Erythroblast (primary cell): ENCODE results near the gene DYNLT2.
"Not testable (repeated sequence)": the region's sequence is repeated elsewhere in the genome, so short reads cannot be mapped to it uniquely, and the experiment has no call there.

ENCODE experiments used
- DNase-seq, 2 experiments: peaks; one replicate each; lab custom pipeline; 2025; lab: John Stamatoyannopoulos, UW
- GATA1 ChIP-seq: IDR thresholded peaks from 2 replicates; pipeline ENCODE4 v1.6.1; 2011; ENCODE audit warnings: low read depth, mild to moderate bottlenecking, control low read depth, low read length, moderate library complexity
- POLR2A ChIP-seq: IDR thresholded peaks from 2 replicates; pipeline ENCODE4 v1.6.1; 2011; ENCODE audit warnings: mild to moderate bottlenecking, low read length

Gene DYNLT2

DNA sequence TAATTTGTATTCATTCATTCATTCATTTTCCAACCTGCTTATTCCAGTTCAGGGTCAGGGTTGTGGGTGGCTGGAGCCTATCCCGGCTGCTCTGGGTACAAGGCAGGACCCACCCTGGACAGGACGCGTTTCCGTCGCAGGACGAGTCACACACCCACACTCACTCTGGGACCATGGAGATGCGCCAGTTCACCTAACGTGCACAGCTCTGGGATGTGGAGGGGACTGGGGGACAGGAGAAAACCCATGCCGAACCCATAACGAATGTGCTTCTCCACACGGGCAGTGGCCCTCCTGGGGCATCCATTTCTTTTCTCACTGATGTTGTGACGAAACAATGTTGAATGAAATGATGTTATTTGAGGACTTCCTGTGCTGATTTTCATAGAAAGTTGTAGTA is 26.5 kb upstream of the DYNLT2 start:
- DNase-seq, result no peak
- TF ChIP-seq GATA1 (no peak), POLR2A (no peak)

DNA sequence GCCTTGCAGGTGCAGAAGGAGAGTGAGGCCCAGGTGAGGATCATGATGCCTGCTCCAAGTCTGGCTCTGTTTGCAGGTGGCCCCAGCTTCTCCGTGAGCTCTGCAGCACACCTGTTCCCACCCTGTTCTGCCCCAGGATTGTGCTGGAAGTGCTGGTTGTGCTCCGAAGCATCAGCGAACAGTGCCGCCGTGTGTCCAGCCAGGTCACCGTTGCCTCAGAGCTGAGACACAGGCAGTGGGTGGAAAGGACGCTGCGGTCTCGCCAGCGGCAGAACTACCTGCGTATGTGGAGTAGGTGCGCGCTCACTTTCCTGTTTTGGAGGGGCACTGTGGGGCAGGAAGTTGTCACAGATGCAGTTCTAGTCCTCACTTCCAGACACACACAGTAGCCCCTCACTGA is 25.0 kb upstream of the DYNLT2 start:
- TF ChIP-seq POLR2A, result no peak
- no peak for TF ChIP-seq GATA1
- DNase-seq, result no peak

DNA sequence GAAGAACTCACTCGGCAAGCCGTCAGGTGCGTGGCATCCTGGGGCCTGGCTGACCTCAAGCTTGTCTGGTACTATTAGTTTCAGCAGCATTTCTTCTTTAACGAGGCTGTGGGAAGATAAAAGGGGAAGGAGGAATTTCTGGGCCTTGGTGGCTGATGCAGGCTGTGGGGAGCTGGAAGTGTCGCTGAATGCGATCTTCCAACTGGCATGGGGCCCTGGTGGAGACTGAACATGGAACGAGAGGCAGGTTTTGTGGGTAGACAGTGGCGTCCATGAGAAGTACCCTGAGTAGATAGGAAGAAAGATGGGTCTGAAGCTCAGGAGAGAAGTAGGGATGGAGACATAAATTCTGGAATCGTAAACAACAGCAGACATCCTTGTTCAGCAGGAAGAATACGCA is 23.9 kb upstream of the DYNLT2 start:
- no peak for DNase-seq
- TF ChIP-seq POLR2A (no peak), GATA1 (no peak)

DNA sequence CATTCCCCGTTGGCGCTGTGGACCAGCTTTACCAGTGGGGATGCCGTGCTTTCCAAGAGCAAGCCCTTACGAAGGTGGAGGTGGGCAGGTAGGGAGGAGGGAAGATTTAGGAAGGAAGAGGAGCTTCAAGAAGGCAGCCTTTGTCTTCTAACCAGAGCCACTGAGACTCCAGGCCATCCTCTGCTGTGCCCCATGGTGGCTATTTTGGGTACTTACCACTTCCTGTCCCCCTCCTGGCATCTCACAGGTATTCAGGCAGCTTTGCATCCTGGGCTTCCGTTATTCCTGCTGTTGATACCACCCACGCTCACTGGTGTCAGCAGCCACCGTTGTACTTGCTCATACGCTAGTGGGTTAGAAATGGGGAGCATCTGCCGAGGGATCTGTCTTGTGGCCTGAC is 23.0 kb upstream of the DYNLT2 start:
- DNase-seq, result no peak
- TF ChIP-seq GATA1 (no peak), POLR2A (no peak)

DNA sequence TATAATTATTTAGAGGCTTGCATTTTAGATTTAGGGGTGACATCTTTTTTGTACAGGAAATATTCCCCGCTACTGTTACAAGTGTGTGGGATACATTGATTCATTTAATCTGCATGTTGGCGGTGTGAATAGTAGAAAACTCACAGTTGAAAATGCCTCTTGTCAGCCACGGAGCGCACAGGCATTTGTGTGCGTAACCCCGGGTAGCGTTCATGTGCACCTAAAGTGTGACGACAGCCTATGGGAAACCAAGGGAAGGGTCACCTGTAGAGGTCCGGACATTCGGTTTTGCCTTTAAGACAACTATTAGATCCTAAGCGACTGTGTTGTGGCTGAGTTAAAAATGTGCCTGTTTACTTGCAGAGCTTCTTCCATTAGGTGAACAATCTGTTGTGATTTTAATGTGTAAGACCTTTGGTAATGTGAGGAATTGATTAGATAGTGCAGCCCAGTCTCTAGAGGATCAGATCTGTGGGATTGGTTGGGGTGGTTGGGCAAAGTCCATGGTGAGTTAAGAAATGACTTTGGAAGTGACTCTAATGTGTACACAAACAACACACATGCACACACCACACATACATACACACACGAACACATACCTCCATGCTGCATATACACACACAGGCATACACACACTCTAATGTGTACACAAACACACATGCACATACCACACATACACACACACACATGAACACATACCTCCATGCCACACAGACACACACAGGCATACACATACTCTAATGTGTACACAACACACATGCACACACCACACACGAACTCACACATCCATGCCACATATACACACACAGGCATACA is 15.8 kb upstream of the DYNLT2 start:
- TF ChIP-seq POLR2A (no peak), GATA1 (no peak)
- DNase-seq, result no peak

DNA sequence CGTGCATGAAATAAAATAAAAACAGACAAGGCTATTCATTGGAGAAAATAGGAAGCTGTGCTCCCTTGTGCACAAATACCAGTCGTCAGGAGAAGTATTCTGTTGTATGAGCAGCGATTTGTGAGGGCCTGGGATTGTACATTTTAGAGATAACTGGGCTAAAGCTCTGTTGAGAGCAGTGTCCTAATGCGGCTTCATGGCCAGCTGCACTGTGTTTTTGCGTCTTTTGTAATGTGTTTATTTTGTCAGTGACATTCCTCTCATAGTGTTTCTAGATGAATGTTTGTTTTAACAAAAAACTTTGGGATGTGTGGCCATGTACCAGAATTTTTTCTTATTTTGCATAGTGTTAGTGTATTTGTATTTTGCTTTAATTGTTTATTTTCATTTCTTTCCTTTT is 14.9 kb upstream of the DYNLT2 start:
- TF ChIP-seq GATA1 (no peak), POLR2A (no peak)
- no peak for DNase-seq

DNA sequence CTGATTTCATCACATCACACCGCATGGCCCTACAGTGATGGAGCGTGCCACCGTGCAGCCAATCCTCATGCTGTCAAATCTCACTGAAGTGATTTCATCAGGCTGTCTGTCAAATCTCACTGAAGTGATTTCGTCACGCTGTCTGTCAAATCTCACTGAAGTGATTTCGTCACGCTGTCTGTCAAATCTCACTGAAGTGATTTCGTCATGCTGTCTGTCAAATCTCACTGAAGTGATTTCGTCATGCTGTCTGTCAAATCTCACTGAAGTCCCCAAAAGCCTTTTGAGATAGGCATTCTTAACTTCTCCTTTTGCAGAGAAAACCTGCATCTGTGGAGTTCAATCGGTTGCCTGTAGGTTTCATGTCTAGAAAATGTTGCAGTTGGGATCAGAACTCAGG is 14.4 kb upstream of the DYNLT2 start:
- DNase-seq, result not testable (repeated sequence)

DNA sequence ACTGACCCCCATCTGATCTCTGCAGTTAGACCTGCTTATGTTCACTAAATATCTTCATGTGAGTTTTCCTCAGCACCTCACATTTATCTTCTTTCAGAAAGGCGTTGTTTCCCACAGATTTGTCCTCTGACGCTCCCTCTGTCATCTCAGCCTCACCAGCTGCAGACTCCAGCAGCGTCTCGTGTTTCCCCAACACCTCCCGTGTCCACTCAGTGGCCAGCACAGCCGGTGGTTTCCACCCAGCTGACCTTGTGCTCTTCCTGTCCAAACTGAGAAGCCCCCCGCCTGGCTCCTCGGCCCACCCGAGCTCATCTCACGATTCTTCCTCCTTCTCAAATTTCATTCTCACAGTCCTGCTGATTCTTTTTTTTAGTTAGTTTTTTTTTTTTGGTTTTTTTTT is 12.5 kb upstream of the DYNLT2 start:
- TF ChIP-seq GATA1, result no peak
- TF ChIP-seq POLR2A, result no peak
- no peak for DNase-seq

DNA sequence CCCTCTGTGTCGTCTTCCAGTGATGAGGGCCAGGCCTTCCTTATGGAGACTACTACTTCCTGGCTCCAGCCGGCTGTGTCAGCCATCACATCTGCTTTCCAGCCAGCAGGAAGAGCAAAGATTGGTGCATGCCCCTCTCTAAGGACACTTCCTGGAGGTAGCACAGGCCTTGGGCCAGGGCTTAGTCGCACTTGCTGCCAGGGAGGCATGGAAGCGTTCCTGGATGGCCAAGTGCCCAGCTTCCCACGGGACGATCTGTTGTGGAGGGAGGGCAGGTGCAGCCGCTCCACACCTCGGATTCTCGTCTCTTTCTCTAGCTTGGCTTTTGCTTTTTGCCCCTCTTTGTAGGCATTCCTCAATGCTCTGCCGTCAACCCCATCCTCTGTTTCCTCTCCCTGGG is 11.9 kb upstream of the DYNLT2 start:
- no peak for TF ChIP-seq GATA1
- no peak for TF ChIP-seq POLR2A
- DNase-seq, result no peak

DNA sequence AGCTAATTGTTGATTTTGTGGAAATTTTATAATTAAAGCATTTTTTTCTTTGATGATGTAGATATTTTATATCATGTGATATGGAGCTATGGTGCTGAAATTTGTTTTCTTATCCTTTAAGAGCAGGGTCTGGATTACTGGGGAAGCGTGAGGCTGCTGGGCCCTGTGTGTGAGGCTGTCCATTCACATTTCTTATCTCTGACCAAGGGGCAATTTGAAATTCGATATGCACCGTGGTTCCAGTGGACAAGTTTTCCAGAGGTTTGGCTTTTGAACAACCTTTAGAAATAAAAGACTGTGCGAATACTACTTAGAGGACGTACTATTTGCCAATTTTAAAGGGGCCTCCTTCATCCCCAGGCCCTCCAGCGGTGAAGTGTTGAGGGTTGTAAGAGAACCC is 3.8 kb upstream of the DYNLT2 start:
- TF ChIP-seq POLR2A (no peak), GATA1 (no peak)
- DNase-seq, result no peak

DNA sequence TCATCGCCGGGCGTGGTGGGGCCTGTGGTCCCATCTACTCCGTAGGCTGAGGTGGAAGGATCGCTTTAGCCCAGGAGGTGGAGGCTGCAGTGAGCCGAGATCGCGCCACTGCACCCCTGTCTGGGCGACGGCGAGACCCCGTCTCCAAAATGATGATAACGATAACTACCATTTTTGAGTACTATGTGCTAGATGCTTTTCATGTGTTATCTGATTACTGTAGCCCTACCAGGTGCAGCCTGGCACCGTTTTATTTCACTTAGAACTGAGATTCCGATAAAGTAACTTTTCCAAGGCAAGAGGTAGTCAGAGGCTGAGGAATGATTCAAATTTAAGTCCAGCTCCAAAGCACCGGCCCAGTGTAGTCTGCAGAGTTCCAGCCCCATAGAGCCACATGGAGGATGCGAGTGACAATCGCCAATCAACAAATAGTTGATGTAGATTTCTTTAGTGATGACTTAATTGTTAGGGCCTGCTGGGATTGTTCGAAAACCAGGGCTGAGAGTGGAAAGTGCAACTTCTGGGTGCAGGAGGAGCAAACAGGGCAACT is 777 bp upstream of the DYNLT2 start:
- TF ChIP-seq GATA1, result no peak
- no peak for TF ChIP-seq POLR2A
- DNase-seq, result no peak

DNA sequence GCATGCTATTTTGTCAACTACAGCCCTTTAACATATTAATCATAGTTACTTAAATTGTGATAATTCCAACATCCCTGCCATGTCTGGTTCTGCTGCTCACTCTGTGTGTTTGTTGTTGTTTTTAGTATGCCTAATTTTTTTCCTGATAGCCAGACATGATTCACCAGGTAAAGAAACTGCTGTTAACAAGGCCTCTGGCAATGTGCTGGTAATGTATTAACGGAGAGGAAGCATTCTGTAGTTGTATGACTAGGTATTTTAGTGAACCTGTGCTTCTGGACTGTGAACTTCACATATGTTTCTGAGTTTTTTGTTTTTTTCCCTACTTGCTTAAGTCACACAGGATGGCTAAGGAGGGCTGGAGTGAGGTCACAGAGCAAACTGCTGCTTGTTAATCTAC is 4.8 kb downstream of the DYNLT2 start:
- no peak for TF ChIP-seq POLR2A
- no peak for TF ChIP-seq GATA1
- no peak for DNase-seq

DNA sequence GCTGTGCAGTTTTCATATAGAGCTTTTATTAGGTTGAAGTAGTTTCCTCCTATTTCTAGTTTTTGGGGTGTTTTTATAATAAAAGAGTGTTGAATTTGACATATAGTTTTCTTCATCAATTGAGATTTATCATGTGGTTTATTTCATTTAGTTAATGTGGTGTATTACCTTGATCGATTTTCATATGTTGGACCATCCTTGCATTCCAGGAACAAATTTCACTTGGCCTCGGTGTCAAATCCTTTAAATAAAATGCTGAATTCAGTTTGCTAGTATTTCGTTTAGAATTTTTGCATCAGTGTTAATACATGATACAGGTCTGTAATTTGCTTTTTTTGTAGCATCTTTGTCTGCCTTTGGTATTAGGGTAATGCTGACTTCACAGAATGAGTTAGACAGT is 6.0 kb downstream of the DYNLT2 start:
- no peak for DNase-seq
- TF ChIP-seq GATA1 (no peak), POLR2A (no peak)

DNA sequence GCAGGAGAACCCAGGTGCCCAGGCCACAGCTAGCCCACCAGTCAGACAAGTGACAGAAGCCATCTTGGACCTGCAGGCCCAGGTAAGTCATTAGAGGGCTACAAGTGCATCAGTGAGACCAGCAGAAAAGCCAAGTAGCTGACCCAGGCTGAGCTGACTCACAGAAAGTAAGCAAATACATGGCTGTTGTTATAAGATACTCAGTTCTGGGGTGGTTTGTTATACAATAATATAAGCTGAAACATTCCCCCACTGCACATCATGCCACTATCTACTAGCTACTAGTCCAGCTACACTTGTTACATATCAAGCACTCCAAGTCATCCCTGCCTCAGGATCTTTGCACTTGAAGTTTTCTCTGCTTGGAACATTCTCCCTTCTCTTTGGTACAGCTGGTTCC is 10.0 kb downstream of the DYNLT2 start:
- DNase-seq, result no peak
- TF ChIP-seq GATA1 (no peak), POLR2A (no peak)

DNA sequence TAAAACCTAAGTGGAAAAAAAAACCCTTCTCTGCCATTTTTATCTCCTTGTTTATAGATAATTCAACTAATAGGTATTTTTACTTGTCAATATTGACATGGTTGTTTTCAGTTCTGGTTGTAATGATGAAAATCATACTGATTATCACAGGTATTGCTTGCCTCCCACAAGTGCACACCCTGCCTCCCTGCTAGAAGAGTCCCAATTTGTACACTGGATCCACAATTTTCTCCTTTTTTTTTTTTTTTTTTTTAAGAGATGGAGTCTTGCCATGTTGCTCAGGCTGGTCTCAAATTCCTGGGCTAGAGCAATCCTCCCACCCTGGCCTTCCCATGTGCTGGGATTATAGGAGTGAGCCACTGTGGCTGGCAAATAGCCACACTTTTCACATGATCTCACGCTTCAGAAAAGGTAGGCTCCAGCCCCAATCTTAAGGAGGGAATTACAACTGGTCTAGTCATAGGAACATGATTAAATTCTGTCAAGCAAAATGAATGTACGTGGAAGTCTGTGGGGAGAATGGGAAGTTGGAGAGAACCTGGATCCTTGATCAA is 12.3 kb downstream of the DYNLT2 start:
- TF ChIP-seq POLR2A, result no peak
- no peak for TF ChIP-seq GATA1
- no peak for DNase-seq
